Subcutaneous abdominal adipose tissue (tissue), 5 donors: Measurements from ENCODE around the gene PRR14L.
"Not testable (repeated sequence)": the region's sequence is repeated elsewhere in the genome, so short reads cannot be mapped to it uniquely, and the experiment has no call there.

Source experiments
- H3K27ac ChIP-seq: one replicate; pipeline ENCODE4 v1.7.0; 2013; ENCODE audit warnings: low read depth, mild to moderate bottlenecking, inconsistent platforms, low read length, moderate library complexity
- H3K27me3 ChIP-seq, 5 donors: one replicate each; pipeline ENCODE4 v1.7.0; 2013; ENCODE audit warnings: low read length in 5 of 5, inconsistent platforms in 1 of 5; ENCODE audit not compliant: control insufficient read depth in 5 of 5, insufficient read depth in 4 of 5
- H3K36me3 ChIP-seq, 5 donors: one replicate each; pipeline ENCODE4 v1.7.0; 2013; ENCODE audit warnings: low read length in 5 of 5; ENCODE audit not compliant: control insufficient read depth in 5 of 5, insufficient read depth in 5 of 5
- H3K4me1 ChIP-seq, 5 donors: one replicate each; pipeline ENCODE4 v1.7.0; 2013; ENCODE audit warnings: low read length in 5 of 5, mild to moderate bottlenecking in 3 of 5, moderate library complexity in 1 of 5; ENCODE audit not compliant: control insufficient read depth in 5 of 5, insufficient read depth in 5 of 5
- H3K4me3 ChIP-seq, 5 donors: one replicate each; pipeline ENCODE4 v1.7.0; 2013; ENCODE audit warnings: low read length in 5 of 5, low read depth in 1 of 5
- H3K9ac ChIP-seq, 5 donors: one replicate each; pipeline ENCODE4 v1.7.0; 2013; ENCODE audit warnings: low read length in 5 of 5, mild to moderate bottlenecking in 4 of 5, moderate library complexity in 3 of 5
- H3K9me3 ChIP-seq, 5 donors: one replicate each; pipeline ENCODE4 v1.7.0; 2013; ENCODE audit warnings: low read length in 5 of 5; ENCODE audit not compliant: control insufficient read depth in 5 of 5
- donor health status: healthy.
- donor health status: healthy.
- donor health status: healthy.
- donor health status: healthy.
- donor health status: healthy.

Gene PRR14L

GRCh38 chr22:31730344-31730711, 19.6 kb downstream of the PRR14L start:
- no peaks in the 10 kb centered on the region for H3K9me3 ChIP-seq
- H3K9ac ChIP-seq: no peak overlapping the region
- H3K4me3 ChIP-seq: no peak overlapping the region
- peaks cover 0 to 14% (median 8%) of the 10 kb centered on the region in 5 donors for H3K4me1 ChIP-seq
- no peaks in the 10 kb centered on the region for H3K27me3 ChIP-seq
- H3K27ac ChIP-seq: no peak overlapping the region
- H3K36me3 ChIP-seq: peaks cover 0 to 22% (median 4%) of the 10 kb centered on the region in 5 donors

- no peak overlapping the region for H3K27ac ChIP-seq
- no peak overlapping the region for H3K9ac ChIP-seq
- H3K4me1 ChIP-seq: peaks cover 0 to 14% (median 8%) of the 10 kb centered on the region in 5 donors
- no peaks in the 10 kb centered on the region for H3K27me3 ChIP-seq
- H3K4me3 ChIP-seq: no peak overlapping the region
- no peaks in the 10 kb centered on the region for H3K9me3 ChIP-seq
- peaks cover 3 to 29% (median 14%) of the 10 kb centered on the region in 5 donors for H3K36me3 ChIP-seq
These were observed 21.1 kb downstream of the PRR14L start for GRCh38 chr22:31728857-31729256.

GRCh38 chr22:31726692-31727091, 23.2 kb downstream of the PRR14L start:
- no peak overlapping the region for H3K4me3 ChIP-seq
- peaks cover 0 to 14% (median 8%) of the 10 kb centered on the region in 5 donors for H3K4me1 ChIP-seq
- H3K36me3 ChIP-seq: peaks cover 12 to 38% (median 26%) of the 10 kb centered on the region in 5 donors
- H3K27me3 ChIP-seq: no peaks in the 10 kb centered on the region
- no peak overlapping the region for H3K27ac ChIP-seq
- H3K9ac ChIP-seq: no peak overlapping the region
- H3K9me3 ChIP-seq: no peaks in the 10 kb centered on the region

DNA sequence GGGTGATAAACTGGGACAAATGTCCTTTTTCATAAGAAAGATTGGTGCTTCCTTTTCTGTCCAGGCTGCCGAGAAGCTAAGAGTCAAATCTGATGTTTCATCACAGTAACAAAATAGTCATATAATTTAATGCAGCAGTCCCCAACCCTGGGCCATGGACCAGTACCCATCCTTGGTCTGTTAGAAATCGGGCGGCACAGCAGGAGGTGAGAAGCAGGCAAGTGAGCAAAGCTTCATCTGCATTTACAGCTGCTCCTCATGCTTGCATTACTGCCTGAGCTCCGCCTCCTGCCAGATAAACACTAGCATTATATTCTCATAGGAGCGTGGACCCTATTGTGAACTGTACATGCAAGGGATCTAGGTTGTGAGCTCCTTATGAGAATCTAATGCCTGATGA, 26.2 kb downstream of the PRR14L start:
- Histone ChIP-seq H3K9ac (no peak overlapping the region), H3K4me3 (no peak overlapping the region), H3K27ac (no peak overlapping the region), H3K4me1 (peaks cover 0 to 1% (median under 1%) of the 10 kb centered on the region in 5 donors), H3K36me3 (peaks cover 15 to 62% (median 41%) of the 10 kb centered on the region in 5 donors), H3K27me3 (no peaks in the 10 kb centered on the region), H3K9me3 (no peaks in the 10 kb centered on the region)

DNA sequence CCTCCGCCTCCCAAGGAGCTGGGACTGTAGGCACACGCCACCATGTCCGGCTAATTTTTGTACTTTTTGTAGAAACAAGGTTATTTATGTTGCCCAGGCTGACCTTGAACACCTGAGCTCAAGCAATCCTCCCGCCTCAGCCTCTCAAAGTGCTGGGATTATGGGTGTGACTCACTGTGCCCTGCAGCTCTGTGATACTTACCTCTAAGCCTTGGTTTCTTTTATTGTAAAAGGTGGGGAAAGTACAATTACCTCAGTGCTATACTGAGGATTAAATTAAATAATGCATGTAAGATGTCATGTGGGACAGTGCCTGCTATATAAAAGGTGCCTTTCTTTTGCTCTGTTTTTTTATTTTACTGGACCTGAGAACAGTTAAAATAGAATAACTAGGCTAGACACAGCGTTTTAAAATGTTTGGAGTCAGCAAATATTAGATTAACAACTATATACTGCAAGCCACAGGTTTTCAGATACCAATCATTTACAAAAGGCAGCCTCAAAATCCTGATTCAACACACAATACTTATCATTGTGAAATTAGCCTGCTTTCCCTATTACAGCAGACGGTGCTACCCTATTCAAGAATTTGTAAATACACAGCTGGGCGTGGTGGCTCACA, 30.0 kb downstream of the PRR14L start:
- H3K36me3 ChIP-seq: peaks cover 38 to 72% (median 59%) of the 10 kb centered on the region in 5 donors
- H3K27me3 ChIP-seq: no peaks in the 10 kb centered on the region
- H3K27ac ChIP-seq: no peak overlapping the region
- peaks cover 0 to 4% (median 0%) of the 10 kb centered on the region in 5 donors for H3K4me1 ChIP-seq
- no peak overlapping the region for H3K4me3 ChIP-seq
- H3K9ac ChIP-seq: no peak overlapping the region
- no peaks in the 10 kb centered on the region for H3K9me3 ChIP-seq

DNA sequence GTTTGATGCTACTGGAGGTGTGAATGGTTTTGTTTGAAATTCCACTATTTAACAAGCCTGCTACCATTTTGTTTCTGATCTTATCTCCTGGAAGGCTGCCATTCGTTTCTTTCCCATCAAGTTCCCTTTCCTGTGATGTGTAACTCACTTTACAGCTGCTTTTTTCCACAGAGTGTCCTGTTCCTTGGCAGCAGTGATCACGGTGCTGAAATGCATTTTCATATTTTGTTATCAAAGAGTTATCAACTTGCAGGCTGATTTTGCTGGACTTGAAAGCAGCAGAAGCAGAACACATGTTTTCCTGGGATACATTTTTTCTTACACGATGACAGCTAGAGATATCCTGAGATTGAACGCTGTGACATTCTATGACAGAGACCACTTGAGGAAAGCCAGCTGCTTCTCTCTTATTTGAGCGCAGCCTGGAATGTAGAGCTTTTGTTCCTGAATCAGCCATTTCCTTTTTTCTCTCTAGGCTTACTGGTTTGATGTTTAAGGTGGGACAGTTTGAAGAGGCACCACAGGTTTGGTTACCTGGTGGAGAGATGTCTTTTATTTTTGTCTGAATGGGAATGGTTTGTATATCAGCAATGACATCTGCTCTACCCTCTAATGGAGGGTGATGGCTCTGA, 34.7 kb downstream of the PRR14L start:
- Histone ChIP-seq H3K4me3 (no peak overlapping the region), H3K27ac (no peak overlapping the region), H3K9ac (no peak overlapping the region), H3K27me3 (no peaks in the 10 kb centered on the region), H3K9me3 (no peaks in the 10 kb centered on the region), H3K36me3 (peaks cover 39 to 80% (median 63%) of the 10 kb centered on the region in 5 donors), H3K4me1 (peaks cover 0 to 4% (median 0%) of the 10 kb centered on the region in 5 donors)

DNA sequence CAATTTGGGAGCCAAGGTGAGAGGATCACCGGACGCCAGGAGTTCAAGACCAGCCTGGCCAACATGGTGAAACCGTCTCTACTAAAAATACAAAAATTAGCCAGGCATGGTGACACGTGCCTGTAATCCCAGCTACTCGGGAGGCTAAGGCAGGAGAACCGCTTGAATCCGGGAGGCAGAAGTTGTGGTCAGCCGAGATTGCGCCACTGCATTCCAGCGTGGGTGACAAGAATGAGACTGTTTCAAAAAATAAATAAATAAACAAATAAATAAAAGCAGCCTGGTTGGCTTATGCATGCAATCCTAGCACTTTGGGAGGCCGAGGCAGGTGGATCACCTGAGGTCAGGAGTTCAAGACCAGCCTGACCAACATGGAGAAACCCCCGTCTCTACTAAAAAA, 38.7 kb downstream of the PRR14L start:
- not testable (repeated sequence) for H3K27ac ChIP-seq, H3K4me1 ChIP-seq, H3K9ac ChIP-seq, H3K9me3 ChIP-seq, H3K4me3 ChIP-seq, H3K27me3 ChIP-seq
- H3K36me3 ChIP-seq: peaks cover 28 to 76% (median 57%) of the 10 kb centered on the region in 5 donors

- H3K4me3 ChIP-seq: no peak overlapping the region
- H3K36me3 ChIP-seq: peaks cover 9 to 64% (median 47%) of the 10 kb centered on the region in 5 donors
- H3K9ac ChIP-seq: no peak overlapping the region
- H3K9me3 ChIP-seq: no peaks in the 10 kb centered on the region
- H3K27ac ChIP-seq: no peak overlapping the region
- H3K27me3 ChIP-seq: no peaks in the 10 kb centered on the region
- H3K4me1 ChIP-seq: no peaks in the 10 kb centered on the region
These were observed 42.4 kb downstream of the PRR14L start for GRCh38 chr22:31707519-31707918.

DNA sequence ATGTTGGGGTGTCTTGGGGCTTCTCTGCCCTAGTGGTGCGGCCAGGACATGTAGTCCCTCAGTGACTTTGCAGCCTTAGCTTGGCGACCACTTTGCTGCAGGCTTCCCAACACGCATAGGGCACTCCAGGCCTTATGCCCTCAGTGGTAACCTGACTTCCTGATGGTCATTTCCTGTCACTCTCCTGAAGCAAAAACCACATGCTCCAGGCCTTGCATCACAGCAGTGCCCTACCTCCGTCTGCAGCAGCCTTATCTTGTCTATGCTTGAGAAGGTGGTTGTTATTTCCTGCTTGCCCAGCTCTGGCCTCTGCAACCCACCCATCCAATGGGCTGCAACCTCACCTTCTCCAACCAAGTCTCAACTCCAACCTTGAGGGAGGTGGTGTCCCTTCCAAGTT, 54.5 kb downstream of the PRR14L start:
- Histone ChIP-seq H3K9ac (no peak overlapping the region), H3K36me3 (peaks cover 26 to 73% (median 48%) of the 10 kb centered on the region in 5 donors), H3K9me3 (no peaks in the 10 kb centered on the region), H3K4me3 (no peak overlapping the region), H3K4me1 (peaks cover 0 to 4% (median 0%) of the 10 kb centered on the region in 5 donors), H3K27ac (no peak overlapping the region), H3K27me3 (no peaks in the 10 kb centered on the region)

GRCh38 chr22:31694046-31694445, 55.9 kb downstream of the PRR14L start:
- H3K36me3 ChIP-seq: peaks cover 17 to 66% (median 38%) of the 10 kb centered on the region in 5 donors
- not testable (repeated sequence) for H3K9ac ChIP-seq, H3K4me3 ChIP-seq, H3K27ac ChIP-seq, H3K9me3 ChIP-seq, H3K4me1 ChIP-seq, H3K27me3 ChIP-seq
